Body of pancreas (tissue), 4 donors: ENCODE measurements around the gene UBR3.

Experiments
- CTCF ChIP-seq, 7 experiments: fragments of 450-650 bp in 4 of 7; fragments of 200-600 bp in 3 of 7; sonication (generic) in 3 of 7; IDR thresholded peaks; one replicate each; pipeline ENCODE4 v1.5.1; 2016 to 2019; ENCODE audit warnings: antibody characterized with exemption in 7 of 7
- POLR2A ChIP-seq, 3 donors: fragments of 450-650 bp; IDR thresholded peaks; one replicate each; pipeline ENCODE4 v1.6.1; 2016; ENCODE audit warnings: antibody characterized with exemption in 3 of 3, mild to moderate bottlenecking in 2 of 3

- TF ChIP-seq POLR2A (IDR thresholded peaks at IDR 0.05): no peak
- TF ChIP-seq CTCF (IDR thresholded peaks at IDR 0.05): peak; percentile 35 to 83 (median 69)
These were observed 101.2 kb downstream of the UBR3 start for GRCh38 chr2:169928463-169928864.
